Activated CD8-positive, alpha-beta memory T cell treated with anti-CD3 and anti-CD28 coated beads for 48 hours (primary cell): ENCODE measurements around the gene KCNJ1.

Experiments
- DNase-seq, 3 experiments: peaks; one replicate each; pipeline ENCODE4 v3.0.0-alpha.2; 2020; ENCODE audit warnings: low read depth in 2 of 3, low spot score in 2 of 3

The KCNJ1 gene

DNA sequence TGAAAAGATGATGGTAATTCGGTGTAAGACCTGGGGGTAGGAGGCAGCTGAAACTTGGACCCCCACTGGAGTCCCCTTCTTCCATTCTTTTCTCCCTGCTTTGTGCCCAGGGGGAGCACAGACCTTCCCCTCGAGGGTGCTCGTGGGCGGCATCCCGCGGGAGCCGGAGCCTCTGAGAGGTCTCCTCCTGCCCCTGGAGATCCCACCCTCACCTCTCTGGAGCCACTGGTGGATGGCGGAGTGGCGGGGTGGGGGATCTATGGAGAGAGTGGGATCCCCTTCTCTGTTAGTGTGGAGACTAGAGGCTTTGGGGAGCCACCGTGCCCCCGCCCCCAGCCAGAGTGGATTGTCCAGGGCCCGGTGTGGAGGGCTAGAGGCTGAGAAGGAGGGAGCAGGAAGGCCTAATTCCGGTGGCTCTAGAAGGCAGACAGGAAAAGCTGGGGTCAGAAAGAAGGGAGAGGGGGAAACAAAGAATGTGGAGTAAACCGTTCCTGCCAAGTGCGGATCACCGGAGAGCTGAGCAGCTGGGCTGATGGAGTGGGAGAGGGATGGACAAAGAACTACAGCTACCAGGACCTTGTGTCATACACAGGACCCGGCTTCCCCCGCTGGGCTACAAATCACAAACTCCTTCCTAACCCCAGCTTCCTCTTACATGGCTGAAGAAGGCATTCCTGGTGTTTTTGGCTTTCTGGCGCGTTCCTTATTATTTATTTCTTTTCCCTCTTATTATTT, 41.9 kb downstream of the KCNJ1 start:
- no peak for DNase-seq

DNA sequence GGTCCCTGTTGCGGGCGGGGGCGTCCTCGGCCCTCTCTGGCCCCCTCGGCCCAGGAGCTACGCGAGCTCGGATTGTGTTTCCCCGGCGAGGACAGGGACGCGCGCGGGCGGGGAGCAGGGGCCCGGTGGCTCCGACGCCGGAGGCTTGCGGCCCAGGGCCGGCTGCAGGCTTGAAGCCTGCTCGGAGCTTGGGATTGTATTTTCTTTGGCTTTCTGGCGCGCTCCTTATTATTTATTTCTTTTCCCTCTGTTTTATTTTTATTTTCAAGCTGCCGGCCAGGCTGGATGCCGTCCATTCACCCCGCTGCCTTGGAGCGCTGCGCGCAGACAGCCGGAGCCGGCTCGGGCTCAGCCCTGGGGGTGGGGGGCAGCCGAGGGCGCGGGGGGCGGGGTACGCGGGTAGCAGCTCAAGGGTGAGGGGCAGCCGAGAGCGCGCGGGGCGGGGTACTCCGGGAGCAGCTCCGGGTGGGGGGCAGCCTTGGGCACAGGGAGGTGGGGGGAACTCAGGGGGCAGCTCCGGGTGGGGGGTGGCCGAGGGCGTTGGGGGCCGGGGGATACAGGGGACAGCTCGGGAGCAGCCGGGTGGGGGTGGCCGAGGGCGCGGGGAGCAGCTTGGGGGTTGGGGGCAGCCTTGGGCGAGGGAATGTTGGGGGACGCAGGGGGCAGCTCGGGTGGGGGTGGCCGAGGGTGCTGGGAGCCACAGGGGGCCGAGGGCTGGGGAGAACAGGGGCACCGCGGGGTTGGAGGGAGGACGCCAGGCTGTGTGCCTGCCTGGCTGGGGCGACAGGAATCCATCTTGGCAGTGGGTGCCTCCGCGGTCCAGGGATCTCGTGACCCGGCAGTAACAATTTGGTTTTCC, 42.7 kb downstream of the KCNJ1 start:
- DNase-seq, result no peak

DNA sequence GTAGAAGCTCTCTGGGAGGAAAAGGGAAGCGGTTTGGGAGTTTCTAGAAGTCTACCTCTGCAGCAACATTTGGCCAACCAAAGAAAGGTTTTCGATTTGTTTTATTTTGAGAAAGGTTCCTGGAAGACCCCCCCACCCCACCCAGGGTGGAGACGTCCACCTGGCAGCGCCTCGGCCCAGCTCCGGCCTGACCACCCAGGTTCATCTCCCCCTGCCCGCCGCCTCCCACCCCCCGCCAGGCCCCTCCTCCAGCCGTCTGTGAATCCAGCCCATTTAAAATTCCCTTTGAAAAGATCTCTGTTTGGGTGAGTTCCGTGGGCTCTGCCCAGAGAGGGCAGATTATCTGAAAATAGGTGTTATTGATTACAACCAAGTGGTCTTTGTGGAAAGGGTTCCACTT, 43.3 kb downstream of the KCNJ1 start:
- no peak for DNase-seq

DNA sequence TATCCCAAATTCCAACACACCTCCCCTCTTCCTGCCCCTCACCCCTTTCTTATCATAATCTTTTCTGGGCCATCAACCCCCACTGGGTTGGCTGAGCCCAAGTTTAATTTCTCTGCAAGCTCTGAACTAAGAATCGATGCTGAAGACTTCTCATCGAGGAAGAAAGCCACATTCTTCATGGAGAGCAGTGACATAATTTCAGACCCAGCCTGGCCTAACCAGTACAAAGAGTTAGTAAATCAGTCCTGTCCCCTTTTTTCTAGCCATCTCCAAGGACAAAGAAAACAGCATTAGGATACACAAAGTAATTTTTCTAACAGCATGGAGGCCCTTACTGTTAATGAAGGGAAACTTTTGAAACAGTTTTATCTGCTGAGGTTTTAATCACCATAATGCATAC, 45.0 kb downstream of the KCNJ1 start:
- no peak for DNase-seq

DNA sequence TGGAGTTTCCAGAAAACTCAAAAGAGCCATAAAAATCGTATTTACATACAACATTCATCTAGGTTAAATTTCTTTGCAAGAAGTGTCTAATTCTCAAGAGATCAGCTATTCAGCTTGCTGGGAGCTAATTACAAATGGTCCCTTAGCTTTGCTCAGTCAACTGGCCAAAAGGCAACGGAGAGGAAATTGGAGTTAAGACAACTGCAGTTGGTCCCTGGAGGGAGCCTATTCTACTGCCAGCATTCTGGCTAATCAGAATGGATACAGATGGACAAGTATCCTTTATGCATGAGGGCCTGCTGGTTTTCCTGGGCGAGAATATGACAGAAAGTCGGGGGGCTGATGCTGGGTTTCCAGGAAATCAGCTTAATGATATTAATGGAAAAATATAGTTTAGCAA, 45.5 kb downstream of the KCNJ1 start:
- no peak for DNase-seq

DNA sequence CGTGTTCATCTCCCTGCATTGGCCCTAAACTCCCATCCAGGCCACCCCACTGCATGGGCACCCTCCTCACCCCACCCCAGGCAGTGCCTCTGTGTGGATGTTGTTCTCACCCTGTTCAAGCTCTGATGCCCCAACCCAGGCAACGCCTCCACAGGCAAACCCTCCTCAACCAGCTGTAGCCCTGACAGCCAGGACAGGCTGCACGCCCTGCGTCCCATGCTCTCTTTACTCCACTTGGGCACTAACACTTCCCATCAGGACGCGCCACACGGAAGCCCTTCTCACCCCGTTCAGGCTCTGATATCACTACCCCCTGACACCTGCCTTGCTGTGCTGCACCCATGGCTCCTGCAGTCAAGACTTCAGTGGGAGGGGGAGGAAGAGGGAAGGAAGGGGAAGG, 47.9 kb downstream of the KCNJ1 start:
- no peak for DNase-seq

DNA sequence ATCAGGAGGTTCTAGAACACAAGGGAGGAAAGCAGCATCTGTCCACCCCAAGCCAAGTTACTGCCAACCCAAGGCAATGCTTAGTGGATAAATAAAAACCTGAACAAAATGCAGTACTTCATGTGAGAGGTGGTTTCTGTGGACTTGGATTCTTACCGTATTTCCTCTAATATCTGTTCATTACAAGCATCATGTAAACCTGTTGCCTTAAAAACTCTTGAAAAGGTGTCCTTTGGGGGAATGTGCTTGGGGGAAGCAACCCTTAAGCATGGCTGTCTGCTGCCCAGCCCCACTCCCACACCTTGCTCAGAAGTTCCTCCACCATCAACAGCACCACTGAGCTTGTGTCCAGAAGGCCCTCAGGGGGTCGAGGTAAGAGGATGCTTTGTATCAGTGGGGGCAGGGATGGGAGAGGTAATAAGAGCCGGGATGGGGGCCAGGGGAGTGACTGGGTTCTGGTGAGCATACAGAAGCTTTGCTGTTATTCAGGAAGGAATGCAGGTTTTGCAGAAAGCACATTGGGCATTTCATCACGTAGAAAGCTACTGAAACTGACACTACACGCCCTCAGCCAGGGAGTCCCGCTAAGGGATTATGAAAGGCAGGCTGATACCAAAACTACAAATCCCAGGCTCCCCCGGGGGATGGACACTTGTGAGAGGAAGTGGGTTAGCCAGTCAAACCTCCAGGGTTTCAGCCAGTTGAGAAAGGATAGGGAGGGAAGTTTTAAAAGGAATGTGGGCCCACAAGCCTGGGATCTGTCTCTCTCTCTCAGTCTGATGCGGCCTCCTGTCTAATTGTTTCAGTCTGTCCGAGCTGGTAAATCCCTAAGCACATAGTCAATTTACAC, 52.0 kb downstream of the KCNJ1 start:
- DNase-seq, result no peak

DNA sequence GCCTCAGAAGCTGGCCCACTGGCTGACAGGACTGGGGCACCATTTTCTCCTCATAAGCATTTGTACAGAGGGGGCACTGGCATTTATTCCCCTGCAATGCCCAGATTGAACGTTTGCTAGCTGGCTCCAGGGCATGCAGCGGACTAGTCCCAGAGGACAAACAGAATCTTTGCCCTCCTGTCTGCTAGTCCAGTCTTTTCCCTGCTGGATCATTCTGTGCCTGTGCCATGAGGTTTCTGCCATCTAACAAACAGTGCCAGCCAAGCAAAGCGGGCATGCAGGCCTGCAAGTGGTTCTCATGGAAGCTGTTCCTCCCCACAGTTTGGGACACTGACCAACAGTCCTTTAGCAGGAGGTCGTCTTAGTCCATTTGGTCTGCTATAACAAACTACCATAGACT, 53.4 kb downstream of the KCNJ1 start:
- no peak for DNase-seq

DNA sequence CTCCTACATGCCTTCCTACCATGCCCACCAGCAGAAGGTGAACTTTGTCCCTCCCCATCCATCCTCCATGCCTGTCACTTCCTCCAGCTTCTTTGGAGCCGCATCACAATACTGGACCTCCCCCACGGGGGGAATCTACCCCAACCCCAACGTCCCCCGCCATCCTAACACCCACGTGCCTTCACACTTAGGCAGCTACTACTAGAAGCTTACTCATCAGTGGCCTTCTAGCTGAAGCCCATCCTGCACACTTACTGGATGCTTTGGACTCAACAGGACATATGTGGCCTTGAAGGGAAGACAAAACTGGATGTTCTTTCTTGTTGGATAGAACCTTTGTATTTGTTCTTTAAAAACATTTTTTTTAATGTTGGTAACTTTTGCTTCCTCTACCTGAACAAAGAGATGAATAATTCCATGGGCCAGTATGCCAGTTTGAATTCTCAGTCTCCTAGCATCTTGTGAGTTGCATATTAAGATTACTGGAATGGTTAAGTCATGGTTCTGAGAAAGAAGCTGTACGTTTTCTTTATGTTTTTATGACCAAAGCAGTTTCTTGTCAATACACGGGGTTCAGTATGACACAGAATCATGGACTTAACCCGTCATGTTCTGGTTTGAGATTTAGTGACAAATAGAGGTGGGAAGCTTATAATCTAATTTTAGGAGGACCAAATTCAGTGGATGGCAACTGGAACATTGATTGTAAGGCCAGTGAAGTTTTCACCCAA, 56.1 kb downstream of the KCNJ1 start:
- no peak for DNase-seq

DNA sequence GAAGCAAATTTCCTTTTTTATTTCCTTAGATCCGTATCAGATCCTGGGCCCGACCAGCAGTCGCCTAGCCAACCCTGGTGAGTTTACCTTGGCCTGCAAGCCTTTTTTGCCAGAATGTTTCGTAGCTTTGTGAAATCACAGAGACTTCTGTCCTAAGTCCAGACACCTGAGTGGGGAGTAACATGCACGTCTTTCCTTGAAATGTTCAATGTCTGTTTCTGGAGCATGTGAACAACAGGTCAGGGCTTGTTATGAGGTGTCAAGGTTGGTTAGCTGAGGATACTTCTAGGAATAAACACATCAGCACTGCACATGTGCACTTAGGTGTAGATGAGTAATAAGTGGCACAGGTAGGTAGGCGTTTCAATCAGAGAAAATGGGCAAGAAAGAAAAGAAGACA, 58.0 kb downstream of the KCNJ1 start:
- no peak for DNase-seq

DNA sequence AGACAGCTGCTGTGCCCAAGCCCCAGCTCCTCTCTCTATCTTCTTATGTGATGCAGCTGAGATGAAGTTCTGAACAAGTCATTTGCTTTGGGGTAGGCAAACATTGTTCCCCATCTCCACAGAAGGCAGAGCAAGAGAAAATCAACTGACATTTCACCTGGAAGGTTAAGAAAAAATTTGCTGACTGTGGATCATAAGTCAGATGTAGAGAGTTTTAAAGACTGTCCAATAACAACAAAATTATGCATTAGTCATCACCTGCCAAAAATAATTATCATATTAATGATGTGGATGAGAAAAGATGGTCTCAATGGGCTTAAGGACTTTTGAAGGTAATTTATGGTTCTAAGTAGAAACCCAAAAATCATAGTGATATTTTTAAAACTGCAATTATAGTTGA, 59.2 kb downstream of the KCNJ1 start:
- DNase-seq, result no peak

DNA sequence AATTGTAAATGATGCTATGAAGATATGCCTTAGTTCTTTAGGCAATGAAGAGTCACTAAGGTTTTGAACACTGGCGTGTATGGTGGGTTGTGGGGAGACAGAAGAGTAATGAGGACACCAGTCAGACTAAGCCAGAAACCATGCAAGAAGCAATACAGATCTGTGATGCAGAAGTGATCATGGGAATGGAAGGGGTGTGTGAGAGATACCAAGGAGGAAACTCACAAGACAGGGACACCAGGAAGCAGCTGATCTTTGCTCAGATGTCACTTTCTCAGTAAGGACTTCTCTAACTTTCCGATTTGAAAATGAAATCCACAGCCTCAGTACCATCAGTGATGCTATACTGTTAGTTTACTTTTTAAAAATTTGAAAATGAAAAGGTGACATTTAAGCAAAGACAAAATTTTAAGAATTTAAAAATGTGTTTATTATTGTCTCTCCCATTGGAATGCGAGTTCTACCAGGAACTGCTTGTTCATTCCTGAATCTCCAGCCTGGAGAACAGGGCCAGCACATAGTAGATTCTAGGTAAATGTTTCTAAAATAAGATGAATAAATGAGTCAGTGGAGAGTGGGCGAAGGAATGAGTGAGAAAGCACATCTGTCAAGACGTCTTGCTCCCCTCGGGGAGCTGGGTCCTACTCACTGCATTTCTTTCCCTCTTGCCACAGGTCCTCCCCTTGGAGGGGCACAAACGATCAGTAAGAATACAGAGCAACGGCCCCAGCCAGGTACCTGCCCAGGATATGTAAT, 60.4 kb downstream of the KCNJ1 start:
- no peak for DNase-seq

DNA sequence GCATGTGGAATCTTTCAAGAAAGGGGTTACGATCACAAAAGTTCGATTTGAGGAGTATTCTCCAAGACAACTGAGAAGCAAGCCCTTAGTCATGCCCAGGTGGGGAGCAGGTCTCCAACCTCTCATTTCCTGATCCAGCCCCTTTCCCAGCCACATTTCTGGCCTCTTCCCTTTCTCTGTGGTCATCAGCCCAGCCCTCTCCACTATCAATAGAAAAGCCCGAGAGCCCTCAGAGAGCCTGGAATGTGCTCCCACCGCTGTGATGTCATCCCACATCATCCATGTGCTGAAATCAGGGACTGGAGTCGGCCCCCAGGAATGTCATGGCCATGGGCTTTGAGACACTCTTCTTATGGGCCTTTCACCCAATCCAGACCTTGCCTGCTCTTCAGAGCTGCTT, 62.6 kb downstream of the KCNJ1 start:
- DNase-seq, result no peak

DNA sequence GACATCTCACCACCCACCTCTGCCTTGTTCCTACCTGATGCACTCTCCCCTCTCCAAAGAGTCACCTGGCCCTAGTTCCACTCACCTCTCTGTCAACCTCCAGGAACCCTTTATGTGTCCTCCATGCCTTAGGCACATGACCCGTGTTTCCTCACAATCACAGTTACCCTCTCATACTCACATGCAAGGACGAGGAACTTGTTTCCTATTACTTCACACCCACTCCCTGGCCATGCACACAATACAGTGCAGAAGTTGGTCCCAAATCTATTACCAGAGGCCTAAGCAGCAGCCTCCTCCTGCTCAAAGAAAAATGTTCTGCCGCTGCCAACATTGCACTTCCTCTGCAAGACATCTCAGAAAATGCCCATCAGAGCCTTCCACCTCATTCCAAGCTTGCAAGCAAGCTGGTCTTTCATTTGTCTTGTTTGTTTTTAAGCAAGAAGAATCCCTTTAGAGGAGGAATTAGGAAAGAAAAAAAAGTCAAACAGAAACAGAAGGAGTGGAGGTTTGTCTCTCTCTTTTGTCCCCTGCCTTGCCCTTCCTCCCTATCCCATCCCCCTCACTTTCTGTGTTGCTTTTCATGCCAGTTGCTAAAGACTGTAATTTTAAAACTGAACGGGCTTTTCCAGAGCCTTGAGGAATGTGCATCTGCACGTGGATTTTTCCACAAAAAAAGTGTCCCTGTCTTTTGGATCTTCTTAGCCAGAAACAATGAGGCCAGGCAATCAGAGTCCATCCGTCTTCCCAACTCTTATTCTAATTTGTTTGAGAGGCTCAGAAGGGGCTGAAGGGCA, 63.4 kb downstream of the KCNJ1 start:
- no peak for DNase-seq

DNA sequence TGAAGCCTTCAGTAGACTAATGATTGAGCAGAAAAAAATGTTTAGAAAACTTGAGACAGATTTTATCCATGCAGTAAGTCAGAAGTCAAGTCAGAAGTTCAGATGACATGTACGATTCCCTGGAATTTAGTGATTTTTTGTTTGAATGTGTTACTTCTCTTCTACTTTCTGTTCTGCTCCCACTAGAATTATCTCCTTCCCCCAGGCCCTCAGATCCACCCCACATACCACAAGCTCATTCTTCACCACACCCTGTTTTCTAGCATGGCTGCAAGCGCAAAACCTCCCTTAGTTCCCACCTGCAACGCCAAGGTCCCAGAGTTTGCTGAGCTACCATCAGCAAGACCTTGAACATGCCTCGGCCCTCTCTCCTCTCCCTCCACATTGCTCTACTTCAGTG, 64.1 kb downstream of the KCNJ1 start:
- no peak for DNase-seq

DNA sequence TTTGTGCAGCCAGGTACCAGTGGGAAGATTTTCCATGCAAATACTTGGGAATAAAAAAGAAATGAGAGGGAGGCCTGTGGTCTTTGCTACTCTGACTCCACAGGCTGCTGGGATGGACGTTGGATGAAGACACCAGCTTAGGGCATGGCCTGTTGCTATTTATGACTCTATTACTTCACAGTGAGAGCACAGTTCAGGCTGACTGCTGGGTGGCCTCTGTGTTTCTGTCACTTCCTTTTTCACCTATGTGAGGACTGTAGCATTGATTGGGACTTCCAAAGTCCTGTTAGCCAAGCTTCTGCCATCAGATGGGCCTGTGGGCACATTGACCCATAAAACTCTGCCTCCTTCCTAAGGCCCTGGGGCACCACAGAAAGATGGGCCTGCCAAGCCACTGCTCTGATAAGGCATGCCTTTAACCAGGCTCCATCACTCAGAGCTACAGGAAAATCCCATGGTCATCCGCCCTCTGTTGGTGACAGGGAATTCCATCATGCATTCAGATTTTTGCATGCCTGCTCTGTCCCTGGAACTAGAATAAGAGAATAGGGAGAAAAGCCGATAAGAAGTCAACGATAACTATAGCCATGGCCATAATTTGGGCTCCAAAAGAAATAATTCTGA, 64.6 kb downstream of the KCNJ1 start:
- no peak for DNase-seq

DNA sequence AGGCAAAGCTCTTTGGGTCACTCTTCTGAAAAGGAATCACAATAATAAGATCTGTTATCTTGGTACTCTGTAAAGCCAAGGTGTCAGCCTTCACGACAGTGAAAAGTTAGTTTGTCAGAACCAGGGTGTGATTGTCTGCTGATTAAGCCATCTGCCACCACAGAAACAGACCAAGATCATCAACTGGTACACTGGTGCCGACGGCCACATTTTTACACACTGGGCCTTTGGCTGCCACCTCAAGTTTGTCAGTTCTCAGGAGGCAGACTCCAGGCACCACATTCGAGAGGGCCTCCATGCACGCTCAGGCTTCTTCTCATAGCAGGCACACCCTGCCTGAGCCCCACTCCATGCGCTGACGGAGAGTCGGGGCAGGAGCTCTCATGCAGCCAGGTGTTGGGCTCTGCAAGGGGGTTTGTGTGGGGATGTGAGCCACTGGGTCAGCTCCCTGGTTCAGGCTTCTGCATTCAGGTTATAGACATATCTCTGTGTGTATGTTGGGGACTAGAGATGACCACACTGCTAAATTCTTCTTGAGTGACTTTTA, 66.2 kb downstream of the KCNJ1 start:
- no peak for DNase-seq

DNA sequence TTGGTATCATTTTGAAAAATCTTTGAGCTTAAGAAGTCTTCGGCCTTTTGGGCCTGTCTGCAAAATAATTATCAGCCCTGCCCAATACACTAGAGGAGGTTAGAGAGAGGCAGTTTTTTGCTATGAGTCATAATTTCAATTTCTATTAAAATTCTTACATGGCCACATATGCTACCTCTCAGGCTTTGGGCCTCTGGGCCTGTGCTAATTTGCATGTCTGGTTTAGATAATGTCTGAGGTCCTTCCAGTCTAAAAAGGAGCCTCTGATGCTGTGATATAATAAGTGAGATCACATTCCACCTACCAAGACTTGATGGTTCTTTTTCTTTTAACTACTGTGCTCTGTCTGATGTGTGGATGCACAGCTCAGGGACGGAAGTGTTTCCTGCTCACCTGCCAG, 70.8 kb downstream of the KCNJ1 start:
- no peak for DNase-seq

DNA sequence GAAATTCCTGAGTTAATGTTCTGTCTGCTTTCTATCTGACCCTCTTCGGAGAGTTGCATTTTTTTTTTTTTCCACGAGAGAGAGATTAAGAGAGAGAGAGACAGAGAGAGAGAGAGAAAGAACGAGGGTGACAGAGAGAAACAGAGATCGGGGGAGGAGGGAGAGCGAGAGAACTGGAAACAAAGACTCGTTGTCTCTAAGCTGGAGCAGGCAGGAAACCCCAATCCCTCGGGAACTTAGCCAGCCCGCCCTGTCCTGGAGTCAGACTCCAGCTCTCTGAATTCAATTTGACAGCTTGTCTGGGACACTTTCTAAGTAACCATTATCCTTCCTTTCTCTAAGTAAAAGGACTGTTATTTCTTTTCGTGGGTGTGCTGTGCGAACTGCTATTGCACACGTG, 76.9 kb downstream of the KCNJ1 start:
- no peak for DNase-seq
